Right renal cortex interstitium (tissue), 3 donors: ENCODE data around the gene PARK7. TPM values are rescaled to one million over a fixed set of nuclear protein-coding genes. Genes with fewer than 3 reads are reported as not detected.
A peak's percentile ranks its signal among the peaks of the same experiment; 100 is the strongest.

Experiments
- DNase-seq, 3 donors: peaks; one replicate each; pipeline ENCODE4 v3.0.0-alpha.2; 2013; ENCODE audit warnings: low read depth in 3 of 3, low spot score in 2 of 3
- polyA plus RNA-seq, 3 donors: library from polyadenylated mRNA; unstranded; fragments of 120-200 nt; gene quantifications; one replicate each; pipeline ENCODE4 v1.2.1, GENCODE V29; 2013; ENCODE audit not compliant: insufficient read length in 3 of 3

Gene PARK7
- polyA plus RNA-seq, 3 donors: 345 to 388 (median 371) TPM

DNA sequence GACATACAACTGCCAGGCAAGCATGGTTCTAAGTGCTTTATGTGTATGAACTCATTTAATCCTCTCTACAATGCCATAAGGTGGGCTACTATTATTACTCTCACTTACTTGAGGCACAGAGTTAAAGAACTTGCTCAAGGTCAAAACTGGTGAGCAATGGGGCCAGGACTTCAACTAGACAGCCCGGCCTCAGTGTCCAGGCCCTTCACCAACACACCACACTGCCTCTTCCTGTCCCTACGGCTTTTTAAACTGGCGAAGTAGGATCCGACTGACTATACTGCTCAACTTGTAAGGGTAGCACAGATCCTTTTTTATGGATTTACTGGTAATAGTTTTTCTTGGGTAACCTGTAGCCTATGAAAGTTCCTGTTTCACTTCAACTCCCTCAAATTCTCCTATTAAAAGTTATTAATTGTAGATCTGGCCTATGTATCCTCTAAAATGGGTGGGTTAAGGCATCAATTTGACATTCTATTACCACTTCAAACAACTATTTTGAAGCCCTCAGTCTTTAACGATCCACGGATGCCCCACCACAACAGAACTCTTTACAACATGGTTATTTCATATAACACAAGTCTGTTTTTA lies 60.3 kb downstream of the PARK7 start:
- no peak for DNase-seq

DNA sequence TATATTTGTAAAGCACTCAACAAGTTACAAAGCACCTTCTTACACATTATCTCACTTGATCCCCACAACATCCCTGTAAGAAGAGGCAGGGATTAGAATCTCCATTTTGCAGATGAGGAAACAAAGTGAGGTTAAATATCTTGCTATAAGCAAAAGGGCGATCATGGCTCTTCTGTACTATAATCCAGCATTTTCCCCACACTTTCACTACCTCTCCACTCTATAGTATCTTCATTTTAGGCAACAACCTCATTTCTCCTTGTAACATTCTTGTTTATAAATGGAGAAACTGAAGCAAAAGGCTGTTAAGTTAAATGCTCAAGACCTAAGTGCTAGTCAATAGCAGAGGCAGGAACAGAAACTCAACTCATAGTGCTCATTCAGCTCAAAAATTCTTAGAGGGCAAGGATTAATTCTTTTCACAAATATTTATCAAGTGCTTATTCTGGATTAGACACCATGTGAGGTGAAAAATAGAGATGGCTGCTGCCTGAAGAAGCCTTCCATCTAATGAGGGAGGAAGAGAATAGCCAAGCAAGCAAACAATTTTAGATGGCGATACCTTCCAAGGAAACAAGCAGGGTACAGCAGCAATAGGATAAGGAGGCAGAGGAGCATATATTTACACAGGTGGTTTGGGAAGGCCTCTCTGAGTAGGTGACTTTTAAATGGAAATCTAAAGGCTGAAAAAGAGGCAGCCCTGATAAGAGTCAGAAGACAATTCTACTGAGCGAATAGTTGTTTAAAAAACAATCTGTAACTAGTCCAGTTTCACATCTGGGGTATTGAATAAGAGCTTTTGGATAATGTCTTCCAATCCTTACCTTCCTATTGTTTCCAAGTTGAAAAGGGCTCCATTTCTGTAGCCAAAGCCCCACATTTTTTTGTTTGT lies 61.1 kb downstream of the PARK7 start:
- DNase-seq: no peak

DNA sequence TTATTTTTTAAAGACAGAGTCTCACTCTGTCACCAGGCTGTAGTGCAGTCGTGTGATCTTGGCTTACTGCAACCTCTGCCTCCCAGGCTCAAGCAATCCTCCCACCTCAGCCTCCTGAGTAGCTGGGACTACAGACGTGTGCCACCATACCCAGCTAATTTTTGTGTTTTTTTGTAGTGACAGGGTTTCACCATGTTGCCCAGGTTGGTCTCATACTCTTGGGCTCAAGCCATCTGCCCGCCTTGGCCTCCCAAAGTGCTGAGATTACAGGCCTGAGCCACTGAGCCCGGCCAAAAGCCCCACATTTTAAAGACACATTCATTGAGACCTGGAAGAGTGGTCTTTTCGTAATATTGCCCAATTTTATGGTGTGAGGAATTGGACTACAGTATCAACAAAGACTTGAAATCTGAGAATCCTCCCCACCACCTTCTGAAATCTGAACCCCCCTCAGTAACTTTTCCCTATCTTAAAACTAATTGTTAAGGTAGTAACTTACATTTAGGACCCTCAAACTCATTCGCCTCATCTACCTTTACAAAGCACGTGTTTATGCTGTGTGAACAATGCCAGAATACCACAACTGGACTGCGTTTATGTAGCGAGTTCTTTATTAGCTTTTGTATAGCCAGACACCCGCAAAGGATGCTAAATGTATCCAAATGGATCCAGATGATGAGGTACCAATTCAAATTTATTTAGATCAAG lies 61.9 kb downstream of the PARK7 start:
- no peak for DNase-seq

DNA sequence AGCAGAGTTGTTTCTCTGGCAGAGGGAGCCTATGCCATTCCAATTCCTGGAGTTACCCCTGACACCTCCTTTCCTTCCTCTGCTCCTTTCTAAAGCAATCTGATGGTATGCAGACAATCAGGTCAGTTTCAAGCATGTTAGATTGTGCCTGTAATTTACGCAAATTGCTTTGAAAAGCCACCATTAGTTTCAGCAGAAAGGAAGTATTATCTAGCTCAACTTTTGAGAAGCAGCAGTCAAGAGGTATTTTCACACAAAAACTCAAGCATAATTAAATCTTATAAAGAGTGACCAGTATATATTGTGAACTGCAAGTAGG lies 62.4 kb downstream of the PARK7 start:
- DNase-seq: no peak

DNA sequence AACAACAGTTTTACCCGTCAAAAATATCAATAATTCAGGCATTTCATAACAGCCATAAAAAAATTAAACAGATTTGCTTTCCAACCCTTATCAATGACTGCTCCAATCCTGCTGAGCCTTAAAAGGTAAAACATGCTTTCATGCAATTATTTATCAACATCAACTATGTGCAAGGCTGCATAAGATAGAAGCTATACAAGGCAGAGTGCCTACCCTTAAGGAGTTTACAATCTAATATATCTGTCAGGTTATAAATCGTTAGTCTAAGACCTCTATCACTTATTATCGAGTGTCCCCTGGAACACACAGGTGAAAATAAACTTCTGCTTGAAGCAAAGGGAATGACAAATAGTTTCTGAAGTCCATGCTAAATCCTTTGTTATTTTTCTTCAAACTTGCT lies 62.8 kb downstream of the PARK7 start:
- no peak for DNase-seq

DNA sequence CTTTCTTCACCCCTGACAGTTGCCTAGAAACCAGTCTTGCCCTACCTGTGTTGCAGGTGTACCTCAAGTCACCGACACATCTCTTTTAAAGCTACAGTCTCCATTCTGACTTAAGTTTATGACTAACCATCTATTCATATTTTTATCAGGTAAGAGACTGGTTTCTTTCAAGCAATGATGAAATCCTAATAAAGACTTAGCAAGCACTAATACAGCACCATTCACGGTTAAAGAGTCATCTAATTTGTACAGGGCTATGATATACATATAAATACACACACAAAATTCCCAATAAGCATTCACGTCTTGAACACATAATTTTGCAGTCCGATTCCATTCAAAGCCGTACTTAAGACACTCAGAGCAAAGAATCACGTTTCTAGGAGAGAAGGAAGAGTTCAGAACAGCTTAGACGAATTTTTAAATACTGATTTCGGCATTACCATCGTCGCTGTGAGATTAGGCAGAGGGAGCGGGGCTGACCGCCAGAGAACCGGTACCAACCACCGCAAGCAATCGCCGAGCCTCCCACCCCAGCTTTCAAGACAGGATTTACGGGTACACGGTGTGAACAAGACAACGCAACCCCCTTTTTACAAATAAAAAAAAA lies 63.7 kb downstream of the PARK7 start:
- DNase-seq: no peak

DNA sequence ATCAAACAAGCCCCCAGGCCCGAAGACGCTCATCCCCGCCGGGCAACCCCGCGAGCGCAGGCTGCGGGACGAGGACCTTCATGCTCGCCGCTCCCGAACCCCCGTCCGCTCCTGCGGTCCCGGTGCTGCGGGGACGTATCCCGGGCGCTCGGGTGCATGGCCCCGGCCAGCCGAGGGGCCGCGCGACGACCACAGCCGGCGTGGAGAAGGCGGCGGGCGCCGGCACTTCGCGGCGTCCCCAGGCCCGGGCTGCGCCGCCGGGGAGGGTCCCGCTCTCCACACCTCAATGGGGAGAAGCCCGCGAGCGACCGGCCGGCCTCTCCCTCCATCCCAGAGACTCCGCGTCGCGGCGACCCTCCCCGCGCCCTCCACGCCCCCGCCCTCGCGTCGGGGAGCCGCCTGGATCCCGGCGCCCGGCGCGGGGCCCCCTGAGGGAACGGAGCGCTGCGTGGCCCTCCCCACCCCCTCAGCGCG lies 64.2 kb downstream of the PARK7 start:
- DNase-seq: no peak

DNA sequence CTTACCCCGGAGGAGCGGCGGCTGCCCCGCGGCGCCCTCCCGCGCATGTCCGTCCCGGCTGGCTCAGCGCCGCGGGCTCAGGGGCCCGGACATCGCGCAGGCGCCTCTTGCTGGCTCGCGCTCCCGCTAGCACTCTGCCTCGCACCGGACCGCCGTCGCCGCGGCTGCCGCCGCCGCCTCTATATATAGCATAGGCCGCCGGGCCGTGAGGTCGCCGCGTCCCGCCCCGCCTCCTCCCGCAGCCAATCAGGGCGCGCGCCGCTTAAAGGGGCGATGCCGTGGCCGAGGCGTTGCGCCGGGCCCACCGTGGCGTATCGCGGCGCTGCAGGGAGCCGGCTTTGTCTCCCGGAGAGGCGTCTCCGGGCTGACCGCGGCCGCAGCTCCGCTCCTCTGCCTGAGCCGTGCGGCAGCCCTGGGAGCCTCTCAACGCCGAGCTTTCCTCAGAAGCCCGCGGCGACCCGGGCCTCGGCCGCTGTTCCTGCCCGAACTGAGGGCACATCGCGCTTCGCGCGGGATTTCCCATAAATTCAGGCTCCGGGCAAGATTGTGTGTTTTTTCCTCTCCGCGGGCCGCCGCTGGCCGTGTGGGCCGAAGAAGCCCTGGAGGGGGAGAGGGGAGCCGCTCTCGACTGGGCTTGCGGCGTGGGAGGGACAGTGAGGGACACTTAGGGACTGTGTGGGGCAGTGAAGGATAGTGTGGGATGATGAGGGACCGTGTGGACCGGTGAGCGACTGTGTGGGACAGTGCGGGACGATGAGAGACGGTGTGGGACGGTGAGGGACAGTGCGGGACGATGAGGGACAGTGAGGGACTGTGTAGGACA lies 64.9 kb downstream of the PARK7 start, which contains the start of gene ERRFI1:
TSS of gene ERRFI1 (minus strand) at position 157 of the 823 bp plus-strand sequence. CDS start 10,690 bp downstream, outside the sequence.
- DNase-seq: peak; percentile 68 to 85 (median 83)

DNA sequence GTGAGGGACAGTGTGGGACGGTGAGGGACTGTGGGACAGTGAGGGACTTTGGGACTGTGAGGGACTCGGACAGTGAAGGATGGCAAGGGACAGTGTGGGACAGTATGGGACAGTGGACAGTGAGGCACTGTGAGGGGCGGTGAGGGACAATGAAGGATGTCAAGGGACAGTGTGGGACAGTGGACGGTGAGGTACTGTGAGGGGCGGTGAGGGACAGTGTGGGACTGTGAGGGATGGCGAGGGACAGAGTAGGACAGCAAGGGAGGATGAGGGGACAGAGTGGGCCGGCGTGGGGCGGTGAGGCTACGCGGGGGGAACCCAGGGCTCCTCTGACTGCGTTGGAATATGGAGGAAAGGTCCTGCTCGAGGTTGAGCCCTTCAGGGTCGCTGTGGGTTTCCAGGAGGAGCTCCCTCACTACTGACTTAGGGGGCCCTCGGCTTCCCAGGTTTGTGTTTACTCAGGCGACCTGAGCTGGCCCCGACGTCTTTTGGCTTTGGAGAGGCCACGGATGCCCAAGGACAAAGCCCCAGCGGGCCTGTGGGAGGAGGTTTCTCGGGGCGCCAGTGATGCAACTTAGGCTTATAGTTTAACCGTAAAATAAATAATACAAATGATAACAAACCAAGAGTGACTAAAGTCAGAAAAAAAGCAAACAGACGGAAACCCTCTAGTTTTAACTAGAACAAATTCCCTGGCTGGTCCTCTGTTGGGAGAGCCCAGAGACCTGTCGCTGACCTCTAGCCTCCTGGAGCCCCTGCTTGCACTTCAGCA lies 65.7 kb downstream of the PARK7 start:
- no peak for DNase-seq

DNA sequence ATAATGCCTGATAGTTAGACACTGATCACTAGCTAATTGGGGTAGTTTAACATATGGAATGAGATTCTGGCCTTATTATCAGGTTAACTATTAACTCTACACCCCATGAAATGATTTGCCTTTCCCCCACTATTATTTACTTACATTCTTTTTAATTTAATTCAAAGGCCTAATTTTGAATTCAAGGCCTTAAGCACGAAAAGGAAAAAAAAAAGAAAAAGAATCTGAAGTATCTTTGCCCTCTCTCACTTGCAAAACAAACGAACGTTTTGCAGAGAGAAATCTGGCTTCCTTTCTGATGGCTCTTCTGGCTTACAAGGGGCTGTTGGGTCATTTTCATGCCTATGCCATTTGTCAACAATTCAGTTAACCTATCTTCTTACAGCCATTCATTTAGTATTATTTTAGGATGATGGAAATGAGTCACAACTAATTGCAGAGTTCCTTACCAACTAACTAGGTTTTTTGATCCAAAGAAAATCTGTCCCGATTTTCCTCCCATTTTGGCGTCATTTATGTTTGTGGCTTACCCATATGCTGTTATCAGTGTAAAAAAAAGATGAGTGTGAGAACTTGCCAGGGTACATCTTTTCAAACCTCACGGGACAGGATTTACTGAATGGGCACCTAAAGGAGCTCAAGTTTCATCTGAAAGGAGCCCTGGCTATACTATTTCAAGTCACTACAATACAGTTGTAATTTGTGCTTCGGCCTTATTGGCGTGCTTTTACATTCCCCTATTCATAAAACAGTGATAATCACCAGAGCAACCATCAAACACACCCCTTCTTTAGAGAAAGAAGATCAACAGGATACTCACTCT lies 66.4 kb downstream of the PARK7 start:
- no peak for DNase-seq

DNA sequence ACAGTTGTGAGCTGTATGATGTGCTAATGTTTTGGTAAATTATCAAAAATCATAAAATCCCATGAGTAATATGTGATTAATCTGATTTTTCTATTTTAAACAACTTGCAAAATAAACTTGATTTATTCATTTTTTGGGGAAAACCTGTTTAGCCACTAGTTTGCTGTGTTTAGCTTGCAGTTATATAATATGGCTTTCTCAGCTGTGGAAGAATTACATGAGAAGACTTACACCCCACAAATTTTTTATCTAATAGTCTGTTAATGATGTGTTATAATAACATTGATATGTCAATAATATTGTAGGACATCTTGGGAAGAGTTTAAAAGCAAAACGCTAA lies 67.0 kb downstream of the PARK7 start:
- DNase-seq: no peak

DNA sequence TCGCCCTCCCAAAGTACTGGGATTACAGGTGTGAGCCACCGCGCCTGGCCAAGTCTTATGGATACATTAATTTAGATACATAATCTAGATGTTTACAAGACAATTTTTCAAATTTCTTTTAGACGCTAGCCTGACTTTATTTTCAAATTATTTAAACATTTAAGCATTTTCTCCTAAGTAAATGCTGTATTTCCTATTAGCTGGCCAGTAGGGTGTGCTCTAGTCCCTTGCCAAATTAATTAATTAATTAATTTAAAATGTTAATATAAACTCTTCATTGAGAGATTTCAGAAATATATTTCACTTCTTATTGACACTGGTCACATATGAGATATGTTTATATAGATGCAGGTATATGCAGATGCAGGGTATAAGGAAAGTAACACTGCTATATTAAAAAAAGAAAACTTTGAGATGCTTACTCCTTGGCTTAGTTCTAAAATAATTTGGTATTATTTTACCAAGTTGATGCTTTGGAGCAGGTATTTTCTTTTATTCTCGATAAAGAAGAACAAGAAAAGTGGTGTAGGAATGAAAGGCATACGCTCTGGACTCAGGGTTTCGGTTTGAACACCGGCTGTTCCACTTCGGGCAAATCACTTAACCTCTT lies 69.8 kb downstream of the PARK7 start:
- DNase-seq: no peak

DNA sequence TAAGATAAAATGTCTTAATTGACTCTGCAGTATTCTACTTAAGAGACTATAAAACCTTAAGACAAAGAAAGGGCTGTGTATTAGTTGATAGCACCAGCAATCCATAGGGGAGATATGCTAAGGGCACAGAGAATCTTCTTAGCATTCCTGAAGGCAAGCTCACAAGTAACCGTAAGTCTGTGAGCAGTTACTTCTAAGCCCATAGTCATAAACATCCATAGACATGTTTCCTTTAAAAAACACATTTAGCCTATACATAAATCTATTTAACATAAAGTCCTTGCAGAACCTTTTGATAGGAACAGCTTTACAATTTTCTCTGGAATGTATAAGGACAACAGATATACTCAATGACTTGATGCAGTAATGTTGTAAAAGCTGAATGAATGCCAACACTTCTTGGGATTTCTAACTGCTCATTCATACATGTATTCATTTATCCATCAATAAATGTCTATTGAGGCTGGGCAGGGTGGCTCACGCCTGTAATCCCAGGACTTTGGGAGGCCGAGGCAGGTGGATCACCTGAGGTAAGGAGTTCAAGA lies 70.9 kb downstream of the PARK7 start:
- DNase-seq: no peak

DNA sequence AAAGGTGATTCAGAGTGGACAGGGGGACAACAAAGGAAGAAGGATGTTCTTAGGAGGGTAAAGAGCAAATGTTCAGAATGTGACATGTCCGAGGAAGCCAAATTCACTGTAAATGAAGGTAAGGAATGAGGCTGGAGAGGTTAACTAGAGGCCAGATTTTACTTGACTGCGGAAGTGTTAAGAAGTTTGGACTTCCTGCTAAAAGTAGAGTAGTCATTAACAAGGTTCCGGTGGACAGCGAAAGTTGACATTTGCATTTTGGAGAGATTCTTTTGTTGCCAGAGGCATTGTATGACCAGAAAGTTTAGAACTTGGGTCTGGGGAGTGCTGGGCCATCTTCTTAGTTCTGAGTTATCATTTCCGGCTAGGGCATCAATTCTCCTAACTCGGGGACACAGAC lies 71.8 kb downstream of the PARK7 start:
- no peak for DNase-seq
